ENCODE data around the gene NDFIP2.
"Not testable (repeated sequence)": the region's sequence is repeated elsewhere in the genome, so short reads cannot be mapped to it uniquely, and the experiment has no call there.

NDFIP2 gene

GRCh38 chr13:79593641-79594275, 112.8 kb downstream of the NDFIP2 start:
- peak; percentile 6 for DNase-seq (ENCODE audit: low spot score)

GRCh38 chr13:79600146-79600545, 119.2 kb downstream of the NDFIP2 start:
- DNase-seq (ENCODE audit: low spot score): not testable (repeated sequence)

- DNase-seq (ENCODE audit: low spot score): no peak
Observed at GRCh38 chr13:79602936-79603335, 122.0 kb downstream of the NDFIP2 start.

GRCh38 chr13:79604752-79605151, 123.8 kb downstream of the NDFIP2 start:
- DNase-seq (ENCODE audit: low spot score): no peak

Measured in pons (tissue), 1 donor.